ENCODE results near the gene SMG1.
"Not testable (repeated sequence)": the region's sequence is repeated elsewhere in the genome, so short reads cannot be mapped to it uniquely, and the experiment has no call there.

SMG1 gene

GRCh38 chr16:18796377-18796776 is 129.8 kb downstream of the SMG1 start:
- DNase-seq = no peak

DNA sequence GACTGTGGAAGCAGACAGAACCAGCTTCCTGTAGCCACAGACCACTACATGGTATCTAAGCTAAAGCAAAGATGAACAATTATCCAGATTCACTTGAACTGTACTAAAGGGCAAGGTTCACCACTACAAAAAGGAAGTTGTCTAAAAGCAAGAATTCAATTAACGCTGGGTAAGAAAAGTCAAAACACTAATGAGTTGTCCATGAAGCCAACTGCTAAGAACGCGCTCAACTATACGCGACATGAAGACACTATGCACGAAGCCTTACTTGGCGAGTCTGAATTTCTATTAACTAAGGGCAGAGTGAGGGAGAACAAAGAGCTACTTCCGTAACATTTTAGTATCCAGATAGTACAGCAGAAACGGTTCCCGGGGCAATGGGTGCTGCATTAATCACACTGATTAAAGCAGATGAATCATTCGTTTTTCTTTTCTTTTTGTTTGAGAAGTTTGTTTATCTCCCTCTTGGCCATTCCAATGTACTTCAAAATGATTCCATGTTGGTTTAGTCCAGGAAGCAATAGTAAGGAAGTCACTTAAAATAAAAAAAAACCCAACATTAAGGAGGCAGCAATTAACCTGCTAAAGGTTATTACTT is 133.3 kb downstream of the SMG1 start:
- DNase-seq = no peak

DNA sequence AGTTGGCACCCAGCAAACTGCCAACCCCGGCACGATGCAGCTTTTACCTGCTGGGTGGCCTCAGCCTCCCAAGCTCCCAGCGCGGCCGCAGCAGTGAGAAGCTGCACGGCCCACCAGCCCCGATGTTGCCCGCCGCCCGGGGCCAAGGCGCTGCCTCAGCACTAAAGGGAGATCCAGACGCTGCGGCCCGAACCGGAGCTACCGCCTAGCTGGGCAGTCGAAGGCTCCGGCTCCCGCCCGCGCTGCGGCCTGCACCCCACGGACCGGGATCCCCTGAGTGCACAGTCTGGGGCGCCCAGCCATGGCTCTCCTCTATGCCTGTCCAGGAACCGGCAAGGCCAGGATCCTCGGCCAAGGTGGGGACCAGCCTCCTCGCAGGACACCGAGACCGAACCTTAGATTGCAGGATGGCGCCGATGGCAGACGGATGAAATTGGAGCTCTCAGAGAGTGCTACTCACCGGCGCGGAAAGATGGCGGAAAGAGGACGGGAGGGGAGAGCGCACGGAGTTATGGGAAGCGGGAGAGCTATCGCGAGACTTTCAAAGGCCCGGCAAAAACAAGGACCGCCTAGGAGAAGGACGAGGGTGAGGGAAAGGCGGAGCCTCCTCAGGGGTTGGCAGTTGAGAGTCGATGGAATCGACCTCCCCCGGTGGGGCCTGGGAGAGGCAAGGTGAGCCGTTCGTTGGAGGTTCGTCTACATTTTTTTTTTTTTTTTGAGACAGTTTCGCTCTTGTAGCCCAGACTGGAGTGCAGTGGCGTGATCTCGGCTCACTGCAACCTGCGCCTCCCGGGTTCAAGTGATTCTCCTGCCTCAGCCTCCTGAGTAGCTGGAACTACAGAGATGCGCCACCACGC is 136.1 kb downstream of the SMG1 start, which contains the start of gene RPS15A:
Gene RPS15A (minus strand): TSS at position 485 of the 857 bp plus-strand sequence. CDS start 1,221 bp downstream, outside the sequence.
- DNase-seq = peak; percentile 94

DNA sequence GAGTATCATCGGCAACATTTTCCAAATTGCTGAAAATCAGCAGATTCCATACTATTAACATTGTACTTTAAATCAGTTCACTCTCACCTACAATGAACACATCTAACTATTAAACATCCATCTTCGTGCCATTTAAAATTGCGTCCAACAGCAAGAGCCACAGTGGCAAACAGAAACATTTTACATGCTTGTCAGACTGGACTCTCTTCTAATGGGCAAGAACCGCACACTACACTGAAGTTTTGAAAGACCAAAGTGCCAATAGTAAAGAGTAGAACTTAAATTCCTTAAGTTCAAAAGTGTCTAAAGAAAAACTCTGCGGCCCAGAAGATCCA is 136.7 kb downstream of the SMG1 start:
- no peak for DNase-seq

DNA sequence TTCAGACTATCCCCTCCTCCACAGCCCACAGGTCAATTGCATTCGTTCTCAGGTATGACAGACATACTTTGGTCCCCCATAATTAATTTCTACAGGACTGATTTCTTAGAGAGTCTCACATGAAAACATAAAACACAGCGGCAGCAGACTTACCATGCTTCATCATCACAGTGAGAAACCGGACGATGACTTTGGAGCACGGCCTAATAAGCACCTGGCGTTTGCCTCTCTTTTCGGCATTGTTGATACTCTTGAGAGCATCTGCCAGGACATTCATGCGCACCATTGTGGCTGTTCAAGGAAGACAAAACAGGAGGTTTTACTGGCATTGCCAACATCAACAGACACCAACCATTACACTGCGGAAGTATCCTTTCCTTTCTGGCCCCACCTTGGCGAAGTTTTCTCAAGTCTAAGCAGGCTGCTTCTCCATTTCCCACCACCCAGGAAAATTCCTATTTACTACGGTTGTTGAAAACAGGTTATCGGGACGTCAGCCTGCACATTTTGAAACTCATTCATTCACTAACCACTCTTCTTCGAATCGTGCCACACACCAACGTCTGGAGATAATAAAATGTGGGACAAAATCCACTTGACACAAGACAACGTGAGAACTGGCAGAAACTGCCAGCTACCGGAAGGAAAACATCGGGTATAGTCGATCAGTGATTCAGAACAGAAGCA is 137.2 kb downstream of the SMG1 start:
- no peak for DNase-seq

DNA sequence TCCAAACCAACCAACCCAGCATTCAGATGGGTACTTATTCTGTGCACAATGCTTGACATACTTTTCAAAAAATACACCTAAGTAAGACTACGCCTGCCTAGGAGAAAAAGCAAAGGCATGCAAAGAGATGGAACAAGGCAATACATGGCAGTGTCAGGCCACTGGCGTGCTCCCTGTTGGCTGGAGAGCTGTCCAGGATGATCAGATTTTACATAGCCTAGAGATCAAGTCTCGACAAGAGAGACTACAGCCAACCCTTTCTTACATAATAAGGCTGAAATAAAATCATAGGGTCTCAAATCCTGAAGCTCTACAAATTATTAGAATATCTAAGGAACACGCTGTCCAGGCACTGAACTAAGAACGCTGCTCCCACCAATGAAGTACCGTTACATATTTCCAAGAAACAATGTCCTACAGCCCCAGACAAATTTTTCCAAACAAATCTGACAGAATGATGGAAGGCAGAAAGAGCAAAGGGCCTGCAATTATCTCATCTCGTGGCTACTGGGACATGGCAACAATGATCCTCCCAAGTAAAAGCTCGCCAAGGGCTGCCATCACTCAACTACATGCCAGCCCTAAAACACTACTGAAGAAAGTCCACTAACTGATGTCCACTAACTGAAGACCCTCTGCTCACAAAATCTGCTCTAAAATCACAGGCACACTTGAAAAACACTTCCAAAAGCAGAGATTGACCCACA is 141.1 kb downstream of the SMG1 start:
- DNase-seq = no peak

GRCh38 chr16:18783430-18784341 is 142.5 kb downstream of the SMG1 start:
- DNase-seq = no peak

DNA sequence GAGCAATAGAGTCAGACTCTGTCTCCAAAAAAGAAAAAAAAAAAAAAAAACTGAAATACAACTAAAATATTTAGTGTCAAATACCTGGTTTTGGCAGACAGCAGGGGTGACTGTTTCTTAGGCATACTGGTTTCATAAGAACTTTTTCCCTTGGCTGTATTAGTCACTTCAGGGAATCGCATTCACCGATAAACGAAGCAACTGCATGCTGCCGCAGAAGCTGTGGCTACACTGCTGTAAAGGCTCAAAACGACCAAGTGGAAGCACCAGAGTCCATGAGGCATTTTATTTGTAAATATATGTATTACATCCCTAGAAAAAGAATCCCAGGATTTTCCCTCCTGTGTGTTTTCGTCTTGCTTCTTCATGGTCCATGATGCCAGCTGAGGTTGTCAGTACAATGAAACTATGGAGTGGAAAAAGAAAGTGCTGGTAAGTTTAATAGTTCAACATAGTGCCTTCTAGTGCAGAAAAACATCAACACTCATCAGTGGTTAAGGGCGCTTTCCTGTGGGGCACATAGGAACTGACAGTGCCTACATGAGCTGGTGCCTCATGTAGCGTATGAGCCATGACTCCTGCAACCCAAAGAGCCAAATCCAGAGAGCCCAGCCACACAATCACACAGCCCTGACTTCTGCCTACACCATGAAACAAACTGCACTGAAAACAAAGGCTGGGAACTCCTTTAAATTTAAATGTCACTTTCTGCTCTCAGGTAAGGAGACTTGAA is 143.3 kb downstream of the SMG1 start:
- no peak for DNase-seq

- not testable (repeated sequence) for DNase-seq
These were observed 145.0 kb downstream of the SMG1 start for GRCh38 chr16:18781232-18781631.

- DNase-seq = not testable (repeated sequence)
These were observed 145.7 kb downstream of the SMG1 start for GRCh38 chr16:18780460-18781026.

- not testable (repeated sequence) for DNase-seq
These were observed 148.5 kb downstream of the SMG1 start for GRCh38 chr16:18777664-18778063.

- DNase-seq = not testable (repeated sequence)
These were observed 149.9 kb downstream of the SMG1 start for GRCh38 chr16:18776334-18776733.

DNA sequence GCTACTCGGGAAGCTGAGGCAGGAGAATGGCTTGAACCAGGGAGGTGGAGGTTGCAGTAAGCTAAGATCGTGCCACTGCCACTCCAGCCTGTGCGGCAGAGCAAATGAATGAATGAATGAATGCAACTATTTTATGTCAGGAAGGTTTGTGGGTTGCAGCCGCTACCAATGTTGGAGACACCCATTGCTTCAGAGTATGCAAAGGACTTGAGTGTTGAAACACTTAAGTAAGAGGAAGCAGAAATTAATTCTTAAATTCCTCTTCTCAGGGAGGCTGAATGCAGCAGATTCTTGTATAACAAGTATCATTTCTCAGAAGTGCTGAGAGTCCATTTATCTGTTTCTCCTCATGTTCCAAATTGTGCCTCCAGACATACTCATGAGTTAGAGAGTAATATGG is 151.6 kb downstream of the SMG1 start:
- DNase-seq = not testable (repeated sequence)

DNA sequence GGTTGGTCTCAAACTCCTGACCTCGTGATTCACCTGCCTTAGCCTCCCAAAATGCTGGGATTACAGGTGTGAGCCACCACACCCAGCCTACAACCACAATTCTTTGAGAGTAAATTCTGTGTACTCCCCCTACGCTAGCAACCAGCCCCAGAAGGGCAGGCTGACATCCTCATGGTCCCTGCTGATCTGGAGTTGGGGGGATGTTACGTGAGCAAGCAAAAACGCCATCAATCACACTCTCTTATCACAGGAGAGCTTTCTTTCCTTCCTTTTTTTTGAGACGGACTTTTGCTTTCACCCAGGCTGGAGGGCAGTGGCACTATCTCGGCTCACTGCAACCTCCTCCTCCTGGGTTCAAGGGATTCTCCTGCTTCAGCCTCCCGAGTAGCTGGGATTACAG is 154.0 kb downstream of the SMG1 start:
- not testable (repeated sequence) for DNase-seq

- DNase-seq = not testable (repeated sequence)
These were observed 155.8 kb downstream of the SMG1 start for GRCh38 chr16:18770336-18770962.

GRCh38 chr16:18767217-18767616 is 159.0 kb downstream of the SMG1 start:
- not testable (repeated sequence) for DNase-seq

DNA sequence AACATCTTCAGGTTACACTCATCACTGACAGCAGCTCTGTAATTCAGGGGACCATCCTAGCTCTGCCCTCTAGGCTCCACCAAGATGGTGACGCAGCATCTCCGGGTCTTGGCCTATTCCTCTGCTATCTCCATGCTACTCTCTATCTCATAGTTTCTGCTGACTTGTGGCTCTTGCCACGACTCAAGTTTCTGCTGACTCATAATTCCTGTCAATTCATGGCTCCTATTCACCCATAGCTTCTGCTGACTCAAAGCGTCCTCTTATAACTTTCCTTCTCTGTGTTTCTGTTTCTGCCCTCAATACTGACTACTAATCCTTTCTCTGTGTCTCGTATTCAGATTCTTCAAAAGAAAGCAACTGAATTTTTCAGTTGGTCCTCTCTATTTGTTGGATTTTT is 163.5 kb downstream of the SMG1 start:
- DNase-seq = not testable (repeated sequence)

GRCh38 chr16:18759598-18760520 is 166.3 kb downstream of the SMG1 start:
- peak; percentile 7 for DNase-seq
